HK-2 (cell line): ENCODE measurements around the gene IL11.
"Not testable (repeated sequence)": the region's sequence is repeated elsewhere in the genome, so short reads cannot be mapped to it uniquely, and the experiment has no call there.

Experiments used
- DNase-seq: peaks from one replicate; pipeline ENCODE4 v3.0.0-alpha.2; 2018; ENCODE audit not compliant: unreplicated experiment

Gene IL11

DNA sequence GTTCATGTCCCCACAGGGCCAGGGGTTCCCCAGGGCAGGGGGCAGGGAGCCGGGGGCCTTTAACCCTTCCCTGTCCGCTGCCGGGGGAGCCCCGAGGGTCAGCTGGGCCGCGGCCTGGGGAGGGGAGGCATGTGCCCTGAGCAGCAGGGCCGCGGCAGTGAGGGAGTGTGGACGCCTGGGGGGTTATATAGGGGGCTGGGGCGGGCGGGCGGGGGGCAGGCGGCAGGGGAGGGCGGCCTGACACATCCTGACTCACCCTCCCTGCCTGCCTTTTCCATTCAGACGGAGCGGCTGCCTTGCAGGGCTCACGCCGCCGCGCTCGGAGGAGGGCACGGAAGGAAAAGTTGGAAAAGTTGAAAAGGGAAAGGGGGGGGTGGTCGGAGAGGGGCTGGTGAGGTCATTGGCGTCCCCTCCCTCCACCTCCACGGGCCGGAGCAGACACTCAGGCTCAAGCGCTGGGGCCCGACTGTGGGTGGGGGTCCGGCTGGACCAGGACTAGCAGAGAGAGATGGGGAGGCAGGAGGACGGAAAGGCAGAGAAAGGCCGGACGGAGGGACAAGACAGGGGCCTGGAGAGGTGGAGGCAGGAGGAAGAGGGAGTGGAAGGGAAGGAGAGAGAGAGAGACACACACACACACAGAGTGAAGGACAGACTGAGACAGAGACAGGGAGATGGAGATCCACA, at the start of gene IL11:
Gene IL11 (minus strand): TSS at position 159 of the 684 bp plus-strand sequence. CDS start 153 bp downstream, at position 6.
- DNase-seq, result peak; percentile 84

GRCh38 chr19:55419624-55420236, 49.5 kb upstream of the IL11 start:
- no peak for DNase-seq

- DNase-seq, result no peak
Measured at GRCh38 chr19:55419103-55419502, 48.8 kb upstream of the IL11 start.

DNA sequence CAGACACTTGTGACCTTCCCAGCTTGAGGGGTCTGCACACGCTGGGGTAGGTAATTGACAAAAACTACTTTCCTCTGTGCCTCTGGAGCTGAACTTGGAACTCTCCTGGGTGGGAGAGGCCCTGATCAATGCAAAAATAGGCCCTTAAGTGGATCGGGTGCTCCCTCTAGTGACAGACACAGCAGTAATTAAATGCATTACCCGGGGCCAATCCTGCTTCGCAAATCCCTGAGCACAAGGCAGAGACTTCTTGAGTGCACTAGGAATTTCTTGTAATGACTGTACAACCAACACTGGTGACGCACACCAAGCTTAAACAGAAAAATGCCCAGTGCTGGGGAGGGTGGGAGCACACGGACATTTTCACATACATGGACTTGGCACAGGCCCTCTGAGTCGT, 47.9 kb upstream of the IL11 start:
- peak; percentile 75 for DNase-seq

GRCh38 chr19:55410168-55410567, 39.9 kb upstream of the IL11 start:
- no peak for DNase-seq

DNA sequence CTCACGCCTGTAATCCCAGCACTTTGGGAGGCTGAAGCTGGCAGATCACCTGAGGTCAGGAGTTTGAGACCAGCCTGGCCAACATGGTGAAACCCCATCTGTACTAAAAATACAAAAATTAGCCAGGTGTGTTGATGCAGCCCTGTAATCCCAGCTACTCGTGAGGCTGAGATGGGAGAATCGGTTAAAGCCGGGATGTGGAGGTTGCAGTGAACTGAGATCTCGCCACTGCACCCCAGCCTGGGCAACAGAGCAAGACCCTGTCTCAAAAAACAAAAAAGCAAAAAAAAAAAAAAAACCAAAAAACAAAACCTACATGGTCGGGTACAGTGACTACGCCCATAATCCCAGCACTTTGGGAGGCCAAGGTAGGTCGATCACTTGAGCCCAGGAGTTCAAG, 38.9 kb upstream of the IL11 start:
- DNase-seq, result not testable (repeated sequence)

DNA sequence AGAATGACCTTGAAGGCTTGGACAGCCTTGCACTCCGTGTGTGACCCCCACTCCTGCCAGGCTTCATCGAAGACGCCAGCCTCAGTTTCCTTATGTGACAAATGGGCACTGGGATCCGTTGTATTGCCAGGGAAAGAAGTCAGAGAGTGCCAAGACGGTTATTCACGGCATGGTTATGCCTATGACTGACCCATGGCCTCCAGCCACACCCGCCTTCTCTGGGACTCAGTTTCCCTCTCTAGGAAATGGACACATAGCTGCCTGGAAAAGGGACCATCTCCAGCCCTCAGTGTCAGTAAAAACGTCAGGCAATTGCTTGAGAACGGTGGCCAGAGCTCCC, 38.2 kb upstream of the IL11 start:
- DNase-seq, result no peak

DNA sequence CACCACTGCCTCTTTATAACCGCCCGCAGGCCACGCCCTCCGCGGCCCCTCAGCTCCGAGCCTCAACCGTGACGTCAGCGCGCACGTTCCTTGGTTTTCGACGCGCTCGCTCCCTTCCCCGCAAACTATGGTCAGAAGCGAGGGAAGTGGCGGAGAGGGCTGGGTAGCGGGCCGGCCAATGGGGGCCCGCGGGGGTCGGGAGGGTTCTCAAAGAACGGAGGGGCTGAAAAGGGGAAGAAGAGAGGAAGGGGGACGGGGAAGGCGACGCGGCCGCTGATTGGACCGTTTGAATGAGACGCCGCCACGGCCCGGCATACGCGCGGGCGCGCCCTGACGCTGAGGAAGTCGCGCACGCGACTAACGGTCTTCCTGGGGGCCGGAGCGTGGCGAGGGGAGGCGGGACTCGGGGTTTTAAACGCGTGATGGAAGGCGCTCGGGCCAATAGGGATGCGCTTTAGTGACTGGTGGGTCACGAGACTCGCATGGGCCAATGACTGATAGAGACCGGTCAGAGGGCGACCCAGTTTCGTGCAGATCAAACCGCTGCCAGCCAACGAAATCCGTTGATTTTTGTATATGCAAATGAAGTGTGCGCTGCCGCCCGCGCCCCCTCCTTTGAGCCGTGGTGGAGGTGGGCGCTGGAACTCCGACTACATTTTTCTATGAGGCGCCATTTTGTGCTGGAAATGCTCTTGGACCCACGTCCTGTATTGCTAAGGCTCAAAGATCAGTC, 37.7 kb upstream of the IL11 start:
- DNase-seq, result peak; percentile 99

DNA sequence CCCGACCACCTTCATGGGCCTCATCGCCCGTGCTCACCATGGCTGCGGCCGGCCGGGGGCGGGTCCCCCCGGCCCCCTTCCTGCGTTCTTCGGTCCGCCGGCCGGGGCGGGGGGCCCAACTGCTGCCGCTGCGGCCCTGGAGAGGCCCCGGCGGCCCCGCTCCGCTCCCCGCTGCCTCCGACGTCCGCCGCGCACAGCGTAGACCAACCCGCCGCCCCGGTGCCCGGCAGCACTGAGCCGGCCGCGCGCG, 37.2 kb upstream of the IL11 start, which contains the start of gene UBE2S:
Gene UBE2S (minus strand): TSS at position 239 of the 250 bp plus-strand sequence. CDS start 199 bp downstream, at position 40.
- not testable (repeated sequence) for DNase-seq

DNA sequence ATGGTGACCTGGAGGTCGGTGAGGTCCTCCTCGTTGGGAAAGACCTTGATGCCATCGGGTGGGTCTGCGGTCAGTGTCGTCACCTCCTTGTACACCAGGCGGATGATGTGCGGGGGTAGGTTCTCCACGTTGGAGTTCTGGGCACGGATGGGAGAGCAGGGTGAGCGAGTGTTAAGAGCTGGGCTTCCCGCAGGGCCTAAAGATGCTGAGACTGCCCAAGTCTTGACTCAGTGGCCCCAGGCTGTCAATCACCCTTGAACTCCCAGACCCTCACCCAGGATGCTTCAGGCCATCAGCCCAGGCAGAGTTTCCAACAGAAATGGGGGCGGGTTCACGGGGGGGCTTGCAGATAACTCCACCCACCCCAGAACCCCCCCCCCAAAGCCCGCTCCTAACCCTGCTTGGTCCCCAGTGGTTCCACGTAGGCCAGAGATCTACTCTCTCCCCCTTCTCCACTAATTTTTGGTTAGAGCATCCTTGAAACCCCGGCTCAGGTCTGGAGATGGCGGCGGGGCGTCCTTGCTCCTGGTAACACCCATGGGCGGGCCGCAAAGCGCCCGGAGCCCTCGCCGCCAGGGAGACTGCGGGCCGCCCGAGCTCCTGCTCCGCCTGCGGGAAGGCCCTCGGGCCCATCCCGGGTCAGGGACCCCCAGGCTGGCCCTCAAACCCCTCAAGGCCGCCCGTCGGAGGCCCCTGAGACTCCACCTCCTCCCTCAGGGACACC, 36.7 kb upstream of the IL11 start:
- DNase-seq, result peak; percentile 42

DNA sequence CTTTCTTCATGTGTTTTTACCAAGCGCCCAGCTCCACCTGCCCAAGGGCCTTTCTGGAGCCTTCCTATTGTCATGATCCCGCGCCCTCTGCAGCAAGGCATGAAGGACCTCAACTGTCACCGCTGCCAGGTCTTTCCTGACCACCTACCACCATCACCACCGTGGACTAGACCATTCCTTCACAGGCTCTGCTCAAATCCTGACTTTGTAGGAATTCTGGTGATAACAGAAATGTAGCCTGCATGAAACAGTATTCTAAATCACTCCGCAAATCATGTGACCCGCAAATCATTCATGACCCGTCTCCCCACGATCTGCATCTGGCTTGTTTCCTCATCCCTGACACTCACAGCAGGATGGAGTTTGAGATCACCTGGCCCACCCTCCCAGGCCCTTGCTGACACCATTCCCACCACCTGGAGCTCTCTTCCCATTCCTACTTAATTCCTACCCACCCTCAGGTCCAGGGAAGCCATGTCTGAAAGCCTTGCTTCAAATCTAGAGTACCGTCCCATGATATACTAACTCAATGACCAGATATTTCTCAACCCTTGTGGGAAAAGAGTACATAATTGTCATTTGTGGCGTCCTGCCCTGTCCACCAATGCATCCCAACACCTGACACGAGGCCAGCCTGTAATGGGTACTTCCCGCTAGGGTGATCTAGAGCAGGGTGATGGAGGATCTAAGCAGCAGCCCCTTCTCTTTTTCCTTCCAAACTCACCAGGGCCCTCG, 36.0 kb upstream of the IL11 start:
- DNase-seq, result no peak

DNA sequence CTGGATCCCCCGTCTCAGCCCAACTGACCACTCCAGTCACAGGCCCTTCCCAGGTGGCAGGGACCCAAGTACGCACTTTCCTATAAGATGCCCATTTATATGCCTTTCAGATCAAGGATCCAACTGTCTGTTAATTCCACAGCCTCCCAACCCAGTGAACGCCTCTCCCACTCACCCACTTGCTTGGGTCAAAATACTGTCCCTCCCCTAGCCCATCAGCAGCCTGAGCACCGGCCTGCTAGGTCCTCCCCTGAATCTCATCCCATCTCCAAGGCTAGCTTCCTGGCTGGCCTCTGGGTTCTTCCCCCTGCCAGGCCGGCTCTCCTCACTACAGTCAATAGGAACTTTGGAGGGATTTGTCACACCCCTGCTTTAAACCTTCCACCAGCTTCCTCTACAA, 35.4 kb upstream of the IL11 start:
- no peak for DNase-seq

DNA sequence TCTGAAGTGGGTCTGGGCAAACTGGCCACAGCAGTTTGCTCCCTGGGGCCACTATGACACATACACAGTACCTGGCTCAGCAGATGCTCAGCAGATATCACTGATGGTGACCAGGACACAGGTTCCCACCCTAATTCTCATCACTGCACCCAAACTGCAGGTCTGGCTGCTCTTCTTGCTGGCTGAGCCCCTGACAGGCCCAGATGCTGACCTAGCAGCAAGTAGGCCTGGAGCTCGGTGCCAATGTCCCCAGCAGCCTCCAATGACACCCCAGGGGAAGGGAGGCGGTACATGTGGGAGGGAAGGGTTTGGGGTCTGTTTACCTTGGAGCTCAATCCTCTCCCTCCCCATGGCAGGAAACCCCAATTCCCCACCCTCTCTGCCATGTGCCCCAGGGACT, 32.2 kb upstream of the IL11 start:
- DNase-seq, result no peak

DNA sequence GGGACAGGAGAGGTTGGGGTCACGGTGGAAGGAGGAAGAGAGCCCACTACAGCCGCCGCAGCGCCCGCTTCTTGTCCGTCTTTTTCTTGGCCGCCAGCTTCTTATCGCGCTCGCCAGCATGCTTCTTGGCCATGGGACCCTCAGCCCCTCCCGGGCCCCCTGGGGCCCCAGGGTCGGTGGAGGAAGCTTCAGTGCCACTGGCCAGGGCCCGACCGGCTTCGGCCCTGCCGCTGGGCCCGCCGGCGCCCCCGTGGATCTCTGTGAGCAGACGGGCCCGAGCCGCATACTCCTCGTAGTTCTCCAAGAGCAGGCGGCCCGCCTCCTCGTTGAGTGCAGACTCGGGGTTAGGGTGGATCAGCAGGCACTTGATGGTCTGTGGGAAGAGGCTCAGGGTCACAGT, 31.1 kb upstream of the IL11 start:
- DNase-seq, result not testable (repeated sequence)

- DNase-seq, result no peak
Measured at GRCh38 chr19:55400281-55401087, 30.2 kb upstream of the IL11 start.

DNA sequence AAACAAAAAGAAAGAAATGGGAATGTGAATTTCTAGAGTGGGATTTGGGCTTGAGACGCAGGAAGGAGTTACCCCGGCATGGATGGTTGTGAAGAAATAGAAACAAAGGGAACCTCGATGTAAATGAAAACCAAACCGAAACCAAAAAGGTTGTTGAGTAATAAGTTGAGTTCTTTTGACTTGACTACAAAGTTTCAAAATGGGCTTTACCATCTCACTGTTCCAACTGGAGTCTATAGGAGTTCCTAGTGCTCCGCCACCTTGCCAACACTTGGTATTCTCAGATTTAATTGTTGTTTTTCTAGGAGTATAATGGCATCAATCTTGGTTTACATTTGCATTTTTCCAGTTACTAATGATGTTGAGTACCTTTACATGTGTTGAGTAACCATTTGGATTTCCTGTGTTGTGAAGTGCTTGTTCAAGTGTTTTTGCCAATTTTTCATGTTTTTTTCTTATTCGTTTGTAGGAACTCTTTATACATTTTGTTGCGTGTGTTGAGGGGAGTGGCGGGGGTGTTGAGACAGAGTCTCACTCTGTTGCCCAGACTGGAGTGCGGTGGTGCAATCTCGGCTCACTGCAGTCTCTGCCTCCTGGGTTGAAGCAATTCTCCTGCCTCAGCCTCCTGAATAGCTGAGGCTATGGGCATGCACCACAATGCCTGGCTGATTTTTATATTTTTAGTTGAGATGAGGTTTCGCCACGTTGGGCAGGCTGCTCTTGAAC, 28.1 kb upstream of the IL11 start:
- DNase-seq, result no peak

- no peak for DNase-seq
Measured at GRCh38 chr19:55392820-55393761, 22.8 kb upstream of the IL11 start.

GRCh38 chr19:55391702-55392615, 21.7 kb upstream of the IL11 start:
- DNase-seq, result no peak
